MM.1S (cell line): ENCODE measurements around the gene NLE1.

ENCODE experiments used
- CTCF ChIP-seq: fragments of 300-600 bp; sonication (generic); IDR thresholded peaks from 2 replicates; pipeline ENCODE4 v1.5.1; 2016; ENCODE audit warnings: antibody characterized with exemption, low read length, mixed read lengths
- EZH2 ChIP-seq: fragments of 300-600 bp; sonication (generic); optimal IDR thresholded peaks from 2 replicates; pipeline ENCODE3; 2017; ENCODE audit warnings: low read depth, mild to moderate bottlenecking, antibody characterized with exemption, low read length, mixed read lengths
- EZH2phosphoT487 ChIP-seq: fragments of 300-600 bp; sonication (generic); IDR thresholded peaks from 2 replicates; pipeline ENCODE4 v1.6.1; 2018; ENCODE audit warnings: antibody characterized with exemption, low read length

- TF ChIP-seq CTCF (no peak), EZH2 (no peak), EZH2phosphoT487 (no peak)
These were observed 32.8 kb upstream of the NLE1 start for GRCh38 chr17:35174835-35175334.
